Lung microvascular endothelial cell (primary cell): ENCODE measurements around the gene RETREG3. TPM values are rescaled to one million over a fixed set of nuclear protein-coding genes. Genes with fewer than 3 reads are reported as not detected.

Experiments
- DNase-seq, 2 donors: peaks; one replicate each; pipeline versions ENCODE4 v3.0.0 to v3.0.0-alpha.2; 2010; ENCODE audit warnings: low read depth in 2 of 2
- total RNA-seq: library from RNA; depleted of rRNA; stranded (reverse); fragments of >200 nt; gene quantifications from 2 replicates; pipeline ENCODE4 v1.2.1, GENCODE V29; 2014

RETREG3 gene
- total RNA-seq, 1 donor from 2014 or later, result 65.3 TPM

- DNase-seq, result peak; percentile 64 to 65
Observed at GRCh38 chr17:42531455-42532354, 77.5 kb downstream of the RETREG3 start.

GRCh38 chr17:42530952-42531454 lies 78.2 kb downstream of the RETREG3 start:
- DNase-seq, result no peak

Other genes with a start within 250 kb of the RETREG3 start
- 61.5 and 80.0 TPM in 2 replicates for gene STAT3, start 220.9 kb downstream of the RETREG3 start, total RNA-seq
- 342 and 371 TPM in 2 replicates for gene CAVIN1, start 186.1 kb downstream of the RETREG3 start, total RNA-seq
- gene ATP6V0A1, start 150.5 kb downstream of the RETREG3 start, total RNA-seq, result 16.6 and 22.0 TPM in 2 replicates
- gene NAGLU, start 73.1 kb downstream of the RETREG3 start, total RNA-seq, result 20.7 and 36.3 TPM in 2 replicates
- gene HSD17B1, start 56.5 kb downstream of the RETREG3 start, total RNA-seq, result 0.44 and 1.8 TPM in 2 replicates
- 7.6 and 10.3 TPM in 2 replicates for gene COASY, start 47.2 kb downstream of the RETREG3 start, total RNA-seq
- gene MLX, start 42.3 kb downstream of the RETREG3 start, total RNA-seq, result 22.9 and 35.9 TPM in 2 replicates
- 1.4 and 1.7 TPM in 2 replicates for gene PSMC3IP, start 31.6 kb downstream of the RETREG3 start, total RNA-seq
- gene TUBG1, start 309 bp upstream of the RETREG3 start, total RNA-seq, result 15.3 and 16.3 TPM in 2 replicates
- 3.5 and 4.8 TPM in 2 replicates for gene TUBG2, start 49.9 kb upstream of the RETREG3 start, total RNA-seq
- 10.2 and 11.9 TPM in 2 replicates for gene PLEKHH3, start 67.6 kb upstream of the RETREG3 start, total RNA-seq
- gene CCR10, start 72.5 kb upstream of the RETREG3 start, total RNA-seq, result 2.0 and 3.5 TPM in 2 replicates
- gene CNTNAP1, start 73.2 kb upstream of the RETREG3 start, total RNA-seq, result 6.7 and 15.3 TPM in 2 replicates
- gene EZH1, start 135.7 kb upstream of the RETREG3 start, total RNA-seq, result 6.3 and 13.5 TPM in 2 replicates
- 12.9 and 36.3 TPM in 2 replicates for gene RAMP2, start 151.9 kb upstream of the RETREG3 start, total RNA-seq
- gene VPS25, start 164.1 kb upstream of the RETREG3 start, total RNA-seq, result 35.7 and 42.1 TPM in 2 replicates
- 0.99 and 1.5 TPM in 2 replicates for gene WNK4, start 171.2 kb upstream of the RETREG3 start, total RNA-seq
- gene COA3, start 189.3 kb upstream of the RETREG3 start, total RNA-seq, result 54.0 and 83.3 TPM in 2 replicates
- gene CNTD1, start 189.5 kb upstream of the RETREG3 start, total RNA-seq, result under 0.01 TPM in 1 of 2 replicates, not detected in the other
- 115 and 146 TPM in 2 replicates for gene BECN1, start 214.9 kb upstream of the RETREG3 start, total RNA-seq
- gene PSME3, start 224.0 kb upstream of the RETREG3 start, total RNA-seq, result 49.5 and 56.5 TPM in 2 replicates
- gene AOC2, start 235.2 kb upstream of the RETREG3 start, total RNA-seq, result 0.22 and 0.40 TPM in 2 replicates
- gene AOC3, start 241.8 kb upstream of the RETREG3 start, total RNA-seq, result 0.20 and 0.22 TPM in 2 replicates